CD4-positive, alpha-beta memory T cell (primary cell): ENCODE data around the gene DENND5A. TPM values are rescaled to one million over a fixed set of nuclear protein-coding genes. Genes with fewer than 3 reads are reported as not detected.

Experiments used
- CTCF ChIA-PET: fragments of 350-600 bp; sonication (Branson Sonifier 250); formaldehyde crosslinking; loops from one replicate; lab custom pipeline; 2021; ENCODE audit warnings: inconsistent platforms; ENCODE audit not compliant: partially characterized antibody; lab: Charles Lee
- POLR2A ChIA-PET: fragments of 350-600 bp; sonication (Branson Sonifier 250); formaldehyde crosslinking; loops from one replicate; lab custom pipeline; 2021; ENCODE audit not compliant: partially characterized antibody; lab: Charles Lee
- DNase-seq, 5 donors: peaks; one replicate each; pipeline versions ENCODE4 v3.0.0 to v3.0.0-alpha.2; 2020 to 2022; ENCODE audit warnings: mixed read lengths in 1 of 5
- H3K27ac ChIP-seq: one replicate; pipeline ENCODE4 v1.7.0; 2013; ENCODE audit warnings: low read depth, low read length
- H3K27me3 ChIP-seq: 2 replicates; pipeline ENCODE4 v1.7.0; 2013; ENCODE audit warnings: mild to moderate bottlenecking, low read length, moderate library complexity; ENCODE audit not compliant: insufficient read depth
- H3K36me3 ChIP-seq: 2 replicates; pipeline ENCODE4 v1.7.0; 2013; ENCODE audit warnings: mild to moderate bottlenecking, low read length, moderate library complexity; ENCODE audit not compliant: insufficient read depth
- H3K4me1 ChIP-seq: 2 replicates; pipeline ENCODE4 v1.7.0; 2013; ENCODE audit warnings: mild to moderate bottlenecking, low read length, moderate library complexity; ENCODE audit not compliant: insufficient read depth
- H3K4me3 ChIP-seq, 2 donors: one replicate each; pipeline ENCODE4 v1.7.0; 2013; ENCODE audit warnings: low read length in 2 of 2, mild to moderate bottlenecking in 1 of 2
- H3K9me3 ChIP-seq, 2 donors: one replicate each; pipeline ENCODE4 v1.7.0; 2013; ENCODE audit warnings: low read length in 2 of 2, control low read depth in 1 of 2; ENCODE audit not compliant: control insufficient read depth in 1 of 2
- H3K27ac Mint-ChIP-seq, 7 donors: one replicate each; pipeline ENCODE4 v1.8.0; 2020 to 2021; ENCODE audit warnings: mixed read lengths in 7 of 7, mild to moderate bottlenecking in 6 of 7, inconsistent platforms in 3 of 7, moderate library complexity in 3 of 7
- H3K27me3 Mint-ChIP-seq, 2 donors: one replicate each; pipeline ENCODE4 v1.8.0; 2020 to 2021; ENCODE audit warnings: mixed read lengths in 2 of 2
- H3K36me3 Mint-ChIP-seq, 2 donors: one replicate each; pipeline ENCODE4 v1.8.0; 2020 to 2021; ENCODE audit warnings: mixed read lengths in 2 of 2, inconsistent platforms in 1 of 2, mild to moderate bottlenecking in 1 of 2
- H3K4me1 Mint-ChIP-seq, 4 donors: one replicate each; pipeline ENCODE4 v1.8.0; 2020 to 2021; ENCODE audit warnings: mixed read lengths in 4 of 4, mild to moderate bottlenecking in 1 of 4
- H3K4me3 Mint-ChIP-seq, 8 donors: one replicate each; pipeline ENCODE4 v1.8.0; 2020 to 2021; ENCODE audit warnings: mixed read lengths in 8 of 8, mild to moderate bottlenecking in 7 of 8, moderate library complexity in 6 of 8, inconsistent platforms in 3 of 8
- H3K9me3 Mint-ChIP-seq, 8 donors: one replicate each; pipeline ENCODE4 v1.8.0; 2020 to 2021; ENCODE audit warnings: mixed read lengths in 8 of 8, mild to moderate bottlenecking in 5 of 8, inconsistent platforms in 3 of 8, moderate library complexity in 1 of 8
- intact Hi-C: fragments of 100-400 bp; cut with micrococcal nuclease; formaldehyde crosslinking; loops from one replicate; pipeline ENCODE4 v1.15.1; 2023
- polyA plus RNA-seq, 2 donors: library from polyadenylated mRNA; unstranded; fragments of 300-500 nt; fragmentation: Illumina TruSeq; gene quantifications; one replicate each; pipeline ENCODE4 v1.2.3, GENCODE V29; 2021
- total RNA-seq, 2 experiments: library from RNA; stranded (reverse); gene quantifications; one replicate each; pipeline ENCODE4 v1.2.3, GENCODE V29; 2021

Gene DENND5A
- total and polyA plus RNA-seq, 4 experiments from 2014 or later: 14.5 to 61.9 (median 49.1) TPM

GRCh38 chr11:9276571-9276970, 11.4 kb upstream of the DENND5A start:
- Mint-ChIP-seq H3K4me1 (peaks cover 10 to 18% (median 16%) of the 10 kb centered on the region in 4 donors), H3K9me3 (no peaks in the 10 kb centered on the region), H3K4me3 (no peak overlapping the region), H3K27me3 (no peaks in the 10 kb centered on the region), H3K36me3 (peaks cover 0 to 4% of the 10 kb centered on the region in 2 donors), H3K27ac (no peak overlapping the region)
- intact Hi-C loops: no loop called here
- no peaks in the 10 kb centered on the region for H3K27me3 ChIP-seq
- ChIA-PET CTCF (interaction anchor here (1.8 kb wide), 1 partner anchor 109 kb away, joined by 4 read pairs; no protein-coding TSS in a partner anchor), POLR2A (interaction anchor here (1.9 kb wide), 1 partner anchor 184 kb away, joined by 5 read pairs; the partner anchor contains the start of gene ZNF143)
- no peaks in the 10 kb centered on the region for H3K9me3 ChIP-seq
- H3K36me3 ChIP-seq: no peaks in the 10 kb centered on the region
- H3K4me3 ChIP-seq: no peak overlapping the region
- DNase-seq: no peak
- H3K4me1 ChIP-seq: peaks cover 17% of the 10 kb centered on the region
- no peak overlapping the region for H3K27ac ChIP-seq

DNA sequence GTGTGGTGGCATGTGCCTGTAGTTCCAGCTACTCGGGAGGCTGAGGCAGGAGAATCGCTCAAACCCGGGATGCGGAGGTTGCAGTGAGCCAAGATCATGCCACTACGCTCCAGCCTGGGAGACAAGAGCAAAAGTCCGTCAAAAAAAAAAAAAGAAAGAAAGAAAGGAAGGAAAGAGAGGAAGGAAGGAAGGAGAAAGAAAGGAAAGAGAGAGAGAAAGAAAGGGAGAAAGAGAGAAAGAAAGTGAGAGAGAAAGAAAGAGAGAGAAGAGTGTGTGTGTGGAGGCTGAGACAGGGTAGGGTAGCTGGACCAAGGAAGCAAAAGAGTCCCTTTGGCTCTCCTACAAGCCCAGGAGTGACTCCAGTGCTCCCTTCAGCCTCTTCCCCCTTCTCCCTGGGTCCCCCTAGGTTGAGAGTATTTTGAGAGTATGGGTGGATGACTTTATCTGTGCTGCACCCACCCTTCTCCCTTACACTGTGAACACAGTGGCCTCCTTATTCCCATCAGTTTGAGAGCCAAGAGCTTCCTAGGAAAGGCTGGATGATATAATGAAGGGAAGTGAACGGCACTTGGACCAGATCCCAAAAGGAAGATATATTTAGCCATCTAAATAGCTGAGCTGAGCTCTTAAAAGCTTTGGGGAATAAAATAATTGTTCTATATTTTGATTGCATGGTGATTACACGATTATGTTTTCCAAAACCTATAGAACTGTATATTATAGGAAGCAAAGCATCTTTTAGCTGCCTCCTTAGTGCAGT, 9.5 kb upstream of the DENND5A start:
- Histone ChIP-seq H3K27ac (no peak overlapping the region), H3K4me3 (no peak overlapping the region), H3K4me1 (no peaks in the 10 kb centered on the region), H3K27me3 (no peaks in the 10 kb centered on the region), H3K9me3 (no peaks in the 10 kb centered on the region), H3K36me3 (no peaks in the 10 kb centered on the region)
- no peaks in the 10 kb centered on the region for H3K36me3 Mint-ChIP-seq
- intact Hi-C loops: no loop called here
- CTCF ChIA-PET: interaction anchor here (1.5 to 1.6 kb wide), 2 partner anchors 14 to 21 kb away, joined by 3 to 5 read pairs; no protein-coding TSS in a partner anchor
- DNase-seq: no peak
- peaks cover 0 to 5% (median under 1%) of the 10 kb centered on the region in 4 donors for H3K4me1 Mint-ChIP-seq
- H3K9me3 Mint-ChIP-seq: no peaks in the 10 kb centered on the region
- peak overlapping the region in 2 of 7 donors; percentile 35 to 44 for H3K27ac Mint-ChIP-seq
- no peaks in the 10 kb centered on the region for H3K27me3 Mint-ChIP-seq
- POLR2A ChIA-PET: no interaction called here
- H3K4me3 Mint-ChIP-seq: no peak overlapping the region

- Mint-ChIP-seq H3K27me3 (no peaks in the 10 kb centered on the region), H3K9me3 (no peaks in the 10 kb centered on the region), H3K36me3 (no peaks in the 10 kb centered on the region), H3K27ac (no peak overlapping the region), H3K4me3 (no peak overlapping the region), H3K4me1 (peaks cover 0 to 5% (median under 1%) of the 10 kb centered on the region in 4 donors)
- CTCF ChIA-PET: interaction anchor here (0.5 to 1.6 kb wide), 5 partner anchors 9 to 334 kb away, joined by 3 to 5 read pairs (median 4); no protein-coding TSS in a partner anchor
- Histone ChIP-seq H3K4me1 (no peaks in the 10 kb centered on the region), H3K9me3 (no peaks in the 10 kb centered on the region), H3K27me3 (no peaks in the 10 kb centered on the region), H3K27ac (no peak overlapping the region), H3K4me3 (no peak overlapping the region), H3K36me3 (no peaks in the 10 kb centered on the region)
- no peak for DNase-seq
- POLR2A ChIA-PET: interaction anchor here (0.7 to 1.2 kb wide), 2 partner anchors 13 to 187 kb away, joined by 3 read pairs; partner anchors contain the start of gene ZNF143
- intact Hi-C loops: no loop called here
Measured at GRCh38 chr11:9273376-9274336, 8.5 kb upstream of the DENND5A start.

DNA sequence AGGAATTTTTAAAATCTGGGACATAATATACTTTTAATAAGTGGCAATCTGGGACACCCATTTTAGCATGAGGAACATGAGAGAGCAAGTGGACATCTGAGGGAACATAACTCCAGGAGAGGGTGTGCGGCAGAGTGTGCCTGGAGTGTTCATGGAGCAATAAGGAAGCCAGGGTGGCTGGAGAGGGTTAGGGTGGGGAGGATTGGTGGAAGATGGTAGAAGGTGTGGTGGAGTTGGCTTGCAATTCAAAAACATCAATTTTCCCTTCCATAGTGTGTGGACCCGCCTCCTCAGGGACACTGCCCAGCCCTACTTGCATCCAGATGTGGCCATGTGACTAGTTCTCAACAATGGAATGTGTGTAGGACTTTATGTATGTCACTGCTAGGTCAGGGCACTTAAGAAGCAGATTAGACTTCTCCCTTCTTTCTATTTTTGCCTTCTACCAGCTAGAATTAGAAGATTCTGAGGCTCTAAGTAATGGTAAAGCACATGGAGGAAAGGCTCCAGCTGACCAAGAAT, 4.4 kb upstream of the DENND5A start:
- Histone ChIP-seq H3K27me3 (no peaks in the 10 kb centered on the region), H3K27ac (no peak overlapping the region), H3K9me3 (no peaks in the 10 kb centered on the region), H3K4me3 (no peak overlapping the region), H3K4me1 (peaks cover 7% of the 10 kb centered on the region), H3K36me3 (no peaks in the 10 kb centered on the region)
- DNase-seq: no peak
- Mint-ChIP-seq H3K27me3 (peaks cover 0 to 2% of the 10 kb centered on the region in 2 donors), H3K4me3 (no peak overlapping the region), H3K4me1 (peaks cover 3 to 6% (median 6%) of the 10 kb centered on the region in 4 donors), H3K27ac (no peak overlapping the region), H3K36me3 (peaks cover 0 to 4% of the 10 kb centered on the region in 2 donors), H3K9me3 (no peaks in the 10 kb centered on the region)
- intact Hi-C loops: no loop called here
- ChIA-PET CTCF (interaction anchor here (0.7 kb wide), 1 partner anchor 103 kb away, joined by 3 read pairs; no protein-coding TSS in a partner anchor), POLR2A (interaction anchor here (0.9 kb wide), 1 partner anchor 19 kb away, joined by 3 read pairs; no protein-coding TSS in a partner anchor)

DNA sequence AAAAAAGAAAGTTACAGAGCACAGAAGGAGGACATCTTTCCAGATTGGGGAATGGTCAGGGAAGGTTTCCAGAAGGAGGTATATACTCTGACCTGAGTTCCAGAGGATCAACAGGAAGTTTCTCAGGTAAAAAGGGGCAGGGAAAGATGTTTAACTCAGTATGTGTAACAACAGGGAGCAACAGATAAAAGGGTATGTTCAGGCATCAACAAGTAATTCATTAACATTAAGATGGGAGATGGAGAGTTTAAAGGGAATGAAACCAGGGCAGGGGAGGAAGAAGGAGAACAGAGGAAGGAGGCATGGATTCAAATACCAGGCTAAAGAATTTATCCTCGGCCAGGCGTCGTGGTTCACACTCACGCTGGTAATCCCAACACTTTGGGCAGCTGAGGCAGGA, 2.5 kb upstream of the DENND5A start:
- Histone ChIP-seq H3K9me3 (no peaks in the 10 kb centered on the region), H3K4me3 (no peak overlapping the region), H3K4me1 (peaks cover 11% of the 10 kb centered on the region), H3K27me3 (no peaks in the 10 kb centered on the region), H3K27ac (no peak overlapping the region), H3K36me3 (no peaks in the 10 kb centered on the region)
- Mint-ChIP-seq H3K36me3 (peaks cover 0 to 12% of the 10 kb centered on the region in 2 donors), H3K9me3 (no peaks in the 10 kb centered on the region), H3K27me3 (peaks cover 0 to 2% of the 10 kb centered on the region in 2 donors), H3K4me1 (peaks cover 9 to 17% (median 13%) of the 10 kb centered on the region in 4 donors), H3K27ac (no peak overlapping the region), H3K4me3 (no peak overlapping the region)
- no peak for DNase-seq
- intact Hi-C loops: no loop called here
- CTCF ChIA-PET: no interaction called here
- POLR2A ChIA-PET: no interaction called here

GRCh38 chr11:9266926-9267325, 1.8 kb upstream of the DENND5A start:
- Histone ChIP-seq H3K4me3 (no peak overlapping the region), H3K9me3 (no peaks in the 10 kb centered on the region), H3K36me3 (no peaks in the 10 kb centered on the region), H3K27me3 (no peaks in the 10 kb centered on the region), H3K27ac (no peak overlapping the region), H3K4me1 (peaks cover 18% of the 10 kb centered on the region)
- CTCF ChIA-PET: no interaction called here
- H3K4me3 Mint-ChIP-seq: peak overlapping the region in 4 of 8 donors; percentile 54 to 85 (median 80)
- H3K36me3 Mint-ChIP-seq: peaks cover 0 to 12% of the 10 kb centered on the region in 2 donors
- peaks cover 14 to 25% (median 19%) of the 10 kb centered on the region in 4 donors for H3K4me1 Mint-ChIP-seq
- no peak for DNase-seq
- H3K9me3 Mint-ChIP-seq: no peaks in the 10 kb centered on the region
- H3K27me3 Mint-ChIP-seq: peaks cover 0 to 2% of the 10 kb centered on the region in 2 donors
- H3K27ac Mint-ChIP-seq: no peak overlapping the region
- POLR2A ChIA-PET: no interaction called here
- intact Hi-C loops: no loop called here
